Ascending aorta (tissue), 2 donors: ENCODE measurements around the gene FYN. TPM values are rescaled to one million over a fixed set of nuclear protein-coding genes. Genes with fewer than 3 reads are reported as not detected.

Experiments used
- DNase-seq, 2 donors: peaks; one replicate each; pipeline ENCODE4 v3.0.0-alpha.2; 2019; ENCODE audit warnings: low spot score in 2 of 2
- H3K27ac ChIP-seq, 2 donors: fragments of 200-600 bp; sonication (generic); one replicate each; pipeline ENCODE4 v1.5.1; 2016 to 2017; ENCODE audit warnings: mild to moderate bottlenecking in 1 of 2
- H3K27me3 ChIP-seq: fragments of 200-600 bp; sonication (generic); one replicate; pipeline ENCODE4 v1.5.1; 2017
- H3K36me3 ChIP-seq, 2 donors: fragments of 200-600 bp; sonication (generic); one replicate each; pipeline ENCODE4 v1.5.1; 2016
- H3K4me1 ChIP-seq, 2 donors: fragments of 200-600 bp; sonication (generic); one replicate each; pipeline ENCODE4 v1.5.1; 2016 to 2017; ENCODE audit warnings: mild to moderate bottlenecking in 1 of 2
- H3K4me3 ChIP-seq, 2 donors: fragments of 200-600 bp; sonication (generic); one replicate each; pipeline ENCODE4 v1.5.1; 2016 to 2017; ENCODE audit warnings: mild to moderate bottlenecking in 1 of 2
- H3K9me3 ChIP-seq, 2 donors: fragments of 200-600 bp; sonication (generic); one replicate each; pipeline ENCODE4 v1.5.1; 2016
- CTCF ChIP-seq, 3 experiments: fragments of 200-600 bp in 2 of 3; fragments of 450-650 bp in 1 of 3; sonication (generic) in 2 of 3; IDR thresholded peaks; one replicate each; pipeline ENCODE4 v1.5.1; 2016 to 2019; ENCODE audit warnings: antibody characterized with exemption in 3 of 3, mild to moderate bottlenecking in 1 of 3, moderate library complexity in 1 of 3
- intact Hi-C: fragments of 100-400 bp; cut with DNase I; formaldehyde crosslinking; loops from one replicate; pipeline ENCODE4 v1.15.1; 2023
- total RNA-seq: library from RNA; depleted of rRNA; stranded (reverse); fragments of >200 nt; gene quantifications from one replicate; pipeline ENCODE4 v1.1.0, GENCODE V29; 2016

Gene FYN
- total RNA-seq, 1 donor from 2014 or later: 141 TPM

GRCh38 chr6:111768431-111768770 is 104.9 kb downstream of the FYN start:
- Histone ChIP-seq H3K27ac (no peak overlapping the region), H3K36me3 (no peaks in the 10 kb centered on the region), H3K27me3 (no peaks in the 10 kb centered on the region), H3K4me3 (no peak overlapping the region), H3K9me3 (no peaks in the 10 kb centered on the region), H3K4me1 (no peaks in the 10 kb centered on the region)
- no peak for TF ChIP-seq CTCF (IDR thresholded peaks at IDR 0.05)
- no peak for DNase-seq
- intact Hi-C loops: no loop called here

- no peaks in the 10 kb centered on the region for H3K27me3 ChIP-seq
- DNase-seq: no peak
- no peak for TF ChIP-seq CTCF (IDR thresholded peaks at IDR 0.05)
- peaks cover 0 to 4% of the 10 kb centered on the region in 2 donors for H3K4me1 ChIP-seq
- no peak overlapping the region for H3K4me3 ChIP-seq
- no peaks in the 10 kb centered on the region for H3K9me3 ChIP-seq
- H3K36me3 ChIP-seq: no peaks in the 10 kb centered on the region
- intact Hi-C loops: no loop called here
- H3K27ac ChIP-seq: no peak overlapping the region
These were observed 105.4 kb downstream of the FYN start for GRCh38 chr6:111767752-111768430.

DNA sequence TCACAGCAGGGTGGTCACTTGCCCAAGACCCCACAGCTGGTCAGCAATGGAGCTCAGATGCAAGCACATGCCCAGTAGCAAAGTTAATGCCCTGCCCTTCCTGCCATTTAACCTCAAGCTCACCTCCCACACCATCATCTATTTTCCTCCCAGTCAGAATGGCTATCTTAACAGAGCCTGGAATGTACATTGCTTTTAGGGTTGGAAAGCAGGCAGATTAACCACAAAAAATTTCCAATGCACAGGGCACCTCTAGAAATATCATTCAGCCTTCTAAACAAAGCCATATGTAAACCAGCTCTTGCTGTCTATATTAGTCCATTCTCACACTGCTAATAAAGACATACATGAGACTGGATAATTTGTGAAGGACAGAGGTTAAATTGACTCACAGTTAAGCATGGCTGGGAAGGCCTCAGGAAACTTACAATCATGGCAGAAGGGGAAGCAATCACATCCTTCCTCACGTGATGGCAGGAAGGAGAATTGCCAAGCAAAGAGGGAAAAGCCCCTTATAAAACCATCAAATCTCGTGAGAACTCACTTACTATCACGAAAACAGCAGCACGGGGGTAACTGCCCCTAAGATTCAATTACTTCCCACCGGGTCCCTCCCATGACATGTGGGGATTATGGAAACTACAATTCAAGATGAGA is 106.9 kb downstream of the FYN start:
- no peaks in the 10 kb centered on the region for H3K27me3 ChIP-seq
- no peaks in the 10 kb centered on the region for H3K9me3 ChIP-seq
- peaks cover 0 to 4% of the 10 kb centered on the region in 2 donors for H3K4me1 ChIP-seq
- no peak overlapping the region for H3K4me3 ChIP-seq
- intact Hi-C loops: no loop called here
- no peak for TF ChIP-seq CTCF (IDR thresholded peaks at IDR 0.05)
- H3K27ac ChIP-seq: no peak overlapping the region
- no peak for DNase-seq
- H3K36me3 ChIP-seq: no peaks in the 10 kb centered on the region

- Histone ChIP-seq H3K4me1 (peaks cover 0 to 5% of the 10 kb centered on the region in 2 donors), H3K9me3 (no peaks in the 10 kb centered on the region), H3K27ac (no peak overlapping the region), H3K36me3 (no peaks in the 10 kb centered on the region), H3K4me3 (no peak overlapping the region), H3K27me3 (no peaks in the 10 kb centered on the region)
- intact Hi-C loops: no loop called here
- no peak for TF ChIP-seq CTCF (IDR thresholded peaks at IDR 0.05)
- no peak for DNase-seq
These were observed 107.5 kb downstream of the FYN start for GRCh38 chr6:111765763-111766162.

- H3K36me3 ChIP-seq: no peaks in the 10 kb centered on the region
- H3K9me3 ChIP-seq: no peaks in the 10 kb centered on the region
- H3K4me1 ChIP-seq: peaks cover 0 to 6% of the 10 kb centered on the region in 2 donors
- no peak overlapping the region for H3K4me3 ChIP-seq
- DNase-seq: no peak
- H3K27me3 ChIP-seq: no peaks in the 10 kb centered on the region
- no peak overlapping the region for H3K27ac ChIP-seq
- intact Hi-C loops: no loop called here
- TF ChIP-seq CTCF (IDR thresholded peaks at IDR 0.05): no peak
These were observed 108.7 kb downstream of the FYN start for GRCh38 chr6:111764238-111765175.
